ENCODE results near the gene SIN3A. TPM values are rescaled to one million over a fixed set of nuclear protein-coding genes. Genes with fewer than 3 reads are reported as not detected.
A peak's percentile ranks its signal among the peaks of the same experiment; 100 is the strongest.
"Not testable (repeated sequence)": the region's sequence is repeated elsewhere in the genome, so short reads cannot be mapped to it uniquely, and the experiment has no call there.

Gene SIN3A
- total RNA-seq: 100 to 1,000 TPM; 117 to 137 (median 136) TPM
- 75.3 TPM for total RNA-seq (2013)
- 90.0 to 194 (median 134) reads per million in 29 experiments for total RNA-seq

- 0% methylated on average over 9 of the region's 39 CpGs for WGBS (ENCODE audit: insufficient coverage)
- POLR2A ChIA-PET: interaction anchor here (0.5 to 1.5 kb wide), 14 partner anchors 15 to 609 kb away, joined by 3 to 13 read pairs (median 4); partner anchors contain the start of genes IMP3 (in 1 of the 2), PTPN9 (in 1 of the 2) and ULK3 (in 1 of the 2)
- H3K4me3 ChIP-seq (ENCODE audit: control insufficient read depth in 1 of 2, extremely low read depth in 1 of 2, low read length in 1 of 2): peak within 1 kb of the TSS; percentile 78 to 95
- peak within 1 kb of the TSS; percentile 95 for H3K27ac ChIP-seq (ENCODE audit: low read length)
- DNase-seq: peak; percentile 97 to 100 (median 99)
- H3K27me3 Mint-ChIP-seq: no peaks in the 10 kb centered on the region
- H3K9me3 ChIP-seq: no peaks in the 10 kb centered on the region
- CTCF ChIA-PET: interaction anchor here (0.6 to 2.4 kb wide), 9 partner anchors 11 to 1974 kb away, joined by 3 to 18 read pairs (median 4); partner anchors contain the start of genes IMP3 (in 1 of the 2) and MAN2C1 (in 1 of the 2)
- no peaks in the 10 kb centered on the region for H3K27me3 ChIP-seq (replicated peaks in 1 of 2; ENCODE audit: control insufficient read depth in 2 of 2, extremely low read depth in 1 of 2, insufficient read depth in 2 of 2, low read length in 1 of 2)
- peaks cover 9% of the 10 kb centered on the region for H3K36me3 Mint-ChIP-seq
- peaks cover 0 to 4% of the 10 kb centered on the region in 2 donors for H3K36me3 ChIP-seq (ENCODE audit: control insufficient read depth in 2 of 2, extremely low read depth in 1 of 2, insufficient read depth in 1 of 2, low read length in 1 of 2)
- peaks cover 58 to 60% (median 59%) of the 10 kb centered on the region in 3 donors for H3K4me1 Mint-ChIP-seq
- peaks cover 34 to 49% of the 10 kb centered on the region in 2 experiments for H3K4me1 ChIP-seq (ENCODE audit: control insufficient read depth in 1 of 2, extremely low read depth in 1 of 2, insufficient read depth in 2 of 2, low read length in 2 of 2)
- H3K9me3 Mint-ChIP-seq: no peaks in the 10 kb centered on the region
- ATAC-seq (replicated peaks in 1 of 4): peak; percentile 51 to 58 (median 53)
- peak within 1 kb of the TSS; percentile 94 to 100 (median 95) for H3K4me3 Mint-ChIP-seq
- H3K27ac Mint-ChIP-seq: peak within 1 kb of the TSS; percentile 98 to 99
Measured at GRCh38 chr15:75451674-75452363, at the start of gene SIN3A. Gene SIN3A (minus strand): TSS chr15:75451690. CDS start chr15:75430375, 21,315 bp downstream.

GRCh38 chr15:75493732-75494131, 42.2 kb upstream of the SIN3A start:
- ATAC-seq (replicated peaks in 1 of 4): no peak
- Histone ChIP-seq H3K4me1 (ENCODE audit: control insufficient read depth in 1 of 2, extremely low read depth in 1 of 2, insufficient read depth in 2 of 2, low read length in 2 of 2) (no peaks in the 10 kb centered on the region), H3K27ac (ENCODE audit: low read length) (no peak overlapping the region), H3K9me3 (no peaks in the 10 kb centered on the region), H3K4me3 (ENCODE audit: control insufficient read depth in 1 of 2, extremely low read depth in 1 of 2, low read length in 1 of 2) (no peak overlapping the region), H3K27me3 (replicated peaks in 1 of 2; ENCODE audit: control insufficient read depth in 2 of 2, extremely low read depth in 1 of 2, insufficient read depth in 2 of 2, low read length in 1 of 2) (no peaks in the 10 kb centered on the region), H3K36me3 (ENCODE audit: control insufficient read depth in 2 of 2, extremely low read depth in 1 of 2, insufficient read depth in 1 of 2, low read length in 1 of 2) (peaks cover 0 to 14% of the 10 kb centered on the region in 2 donors)
- Mint-ChIP-seq H3K27me3 (no peaks in the 10 kb centered on the region), H3K36me3 (peaks cover 27% of the 10 kb centered on the region), H3K9me3 (no peaks in the 10 kb centered on the region), H3K4me1 (no peaks in the 10 kb centered on the region), H3K27ac (no peak overlapping the region), H3K4me3 (no peak overlapping the region)
- CTCF ChIA-PET: no interaction called here
- WGBS (ENCODE audit: insufficient coverage): no CpG with 5 or more reads among the region's 4 CpGs
- no peak for DNase-seq
- POLR2A ChIA-PET: interaction anchor here in 1 of 2 donors (0.7 kb wide), 1 partner anchor 142 kb away, joined by 3 read pairs; no protein-coding TSS in a partner anchor

- H3K4me1 Mint-ChIP-seq: peaks cover 0 to 2% (median 0%) of the 10 kb centered on the region in 3 donors
- ChIA-PET CTCF (no interaction called here), POLR2A (interaction anchor here in 1 of 2 donors (0.7 kb wide), 1 partner anchor 1211 kb away, joined by 3 read pairs; no protein-coding TSS in a partner anchor)
- H3K4me1 ChIP-seq (ENCODE audit: control insufficient read depth in 1 of 2, extremely low read depth in 1 of 2, insufficient read depth in 2 of 2, low read length in 2 of 2): no peaks in the 10 kb centered on the region
- no peak overlapping the region for H3K27ac ChIP-seq (ENCODE audit: low read length)
- H3K9me3 Mint-ChIP-seq: no peaks in the 10 kb centered on the region
- no peak overlapping the region for H3K4me3 Mint-ChIP-seq
- no peaks in the 10 kb centered on the region for H3K27me3 Mint-ChIP-seq
- peaks cover 0 to 22% of the 10 kb centered on the region in 2 donors for H3K36me3 ChIP-seq (ENCODE audit: control insufficient read depth in 2 of 2, extremely low read depth in 1 of 2, insufficient read depth in 1 of 2, low read length in 1 of 2)
- no peak overlapping the region for H3K27ac Mint-ChIP-seq
- H3K9me3 ChIP-seq: no peaks in the 10 kb centered on the region
- peaks cover 27% of the 10 kb centered on the region for H3K36me3 Mint-ChIP-seq
- WGBS (ENCODE audit: insufficient coverage): no CpG with 5 or more reads among the region's 1 CpG
- no peak for DNase-seq
- H3K4me3 ChIP-seq (ENCODE audit: control insufficient read depth in 1 of 2, extremely low read depth in 1 of 2, low read length in 1 of 2): no peak overlapping the region
- no peaks in the 10 kb centered on the region for H3K27me3 ChIP-seq (replicated peaks in 1 of 2; ENCODE audit: control insufficient read depth in 2 of 2, extremely low read depth in 1 of 2, insufficient read depth in 2 of 2, low read length in 1 of 2)
- no peak for ATAC-seq (replicated peaks in 1 of 4)
Measured at GRCh38 chr15:75483961-75484360, 32.5 kb upstream of the SIN3A start.

- H3K27me3 Mint-ChIP-seq; H3K4me1 Mint-ChIP-seq; CTCF ChIA-PET; H3K4me1 ChIP-seq (ENCODE audit: control insufficient read depth in 1 of 2, extremely low read depth in 1 of 2, insufficient read depth in 2 of 2, low read length in 2 of 2); H3K4me3 Mint-ChIP-seq; ATAC-seq (replicated peaks in 1 of 4); H3K27ac ChIP-seq (ENCODE audit: low read length); H3K27me3 ChIP-seq (replicated peaks in 1 of 2; ENCODE audit: control insufficient read depth in 2 of 2, extremely low read depth in 1 of 2, insufficient read depth in 2 of 2, low read length in 1 of 2); H3K4me3 ChIP-seq (ENCODE audit: control insufficient read depth in 1 of 2, extremely low read depth in 1 of 2, low read length in 1 of 2); H3K9me3 ChIP-seq; H3K9me3 Mint-ChIP-seq; DNase-seq: not testable (repeated sequence)
- WGBS (ENCODE audit: insufficient coverage): 83% methylated on average over 3 of the region's 5 CpGs
- peaks cover 0 to 22% of the 10 kb centered on the region in 2 donors for H3K36me3 ChIP-seq (ENCODE audit: control insufficient read depth in 2 of 2, extremely low read depth in 1 of 2, insufficient read depth in 1 of 2, low read length in 1 of 2)
- peaks cover 30% of the 10 kb centered on the region for H3K36me3 Mint-ChIP-seq
- POLR2A ChIA-PET: interaction anchor here in 1 of 2 donors (0.7 kb wide), 1 partner anchor 1212 kb away, joined by 3 read pairs; no protein-coding TSS in a partner anchor
- peak overlapping the region in 1 of 2 donors; percentile 39 for H3K27ac Mint-ChIP-seq
Measured at GRCh38 chr15:75483556-75483955, 32.1 kb upstream of the SIN3A start.

GRCh38 chr15:75483106-75483505, 31.6 kb upstream of the SIN3A start:
- peak overlapping the region in 1 of 2 donors; percentile 39 for H3K27ac Mint-ChIP-seq
- H3K4me1 Mint-ChIP-seq: peaks cover 0 to 2% (median 0%) of the 10 kb centered on the region in 3 donors
- Histone ChIP-seq H3K4me3 (ENCODE audit: control insufficient read depth in 1 of 2, extremely low read depth in 1 of 2, low read length in 1 of 2) (no peak overlapping the region), H3K27me3 (replicated peaks in 1 of 2; ENCODE audit: control insufficient read depth in 2 of 2, extremely low read depth in 1 of 2, insufficient read depth in 2 of 2, low read length in 1 of 2) (no peaks in the 10 kb centered on the region), H3K36me3 (ENCODE audit: control insufficient read depth in 2 of 2, extremely low read depth in 1 of 2, insufficient read depth in 1 of 2, low read length in 1 of 2) (peaks cover 0 to 26% of the 10 kb centered on the region in 2 donors), H3K9me3 (no peaks in the 10 kb centered on the region), H3K4me1 (ENCODE audit: control insufficient read depth in 1 of 2, extremely low read depth in 1 of 2, insufficient read depth in 2 of 2, low read length in 2 of 2) (no peaks in the 10 kb centered on the region), H3K27ac (ENCODE audit: low read length) (no peak overlapping the region)
- no CpG with 5 or more reads among the region's 1 CpG for WGBS (ENCODE audit: insufficient coverage)
- H3K4me3 Mint-ChIP-seq: no peak overlapping the region
- DNase-seq: no peak
- no peaks in the 10 kb centered on the region for H3K9me3 Mint-ChIP-seq
- no peaks in the 10 kb centered on the region for H3K27me3 Mint-ChIP-seq
- no peak for ATAC-seq (replicated peaks in 1 of 4)
- POLR2A ChIA-PET: interaction anchor here in 1 of 2 donors (0.7 kb wide), 1 partner anchor 1212 kb away, joined by 3 read pairs; no protein-coding TSS in a partner anchor
- peaks cover 33% of the 10 kb centered on the region for H3K36me3 Mint-ChIP-seq
- CTCF ChIA-PET: no interaction called here

- H3K27me3 Mint-ChIP-seq; POLR2A ChIA-PET; DNase-seq; H3K9me3 Mint-ChIP-seq; H3K27me3 ChIP-seq (replicated peaks in 1 of 2; ENCODE audit: control insufficient read depth in 2 of 2, extremely low read depth in 1 of 2, insufficient read depth in 2 of 2, low read length in 1 of 2); H3K27ac Mint-ChIP-seq; ATAC-seq (replicated peaks in 1 of 4); H3K9me3 ChIP-seq; H3K4me1 ChIP-seq (ENCODE audit: control insufficient read depth in 1 of 2, extremely low read depth in 1 of 2, insufficient read depth in 2 of 2, low read length in 2 of 2); H3K4me3 ChIP-seq (ENCODE audit: control insufficient read depth in 1 of 2, extremely low read depth in 1 of 2, low read length in 1 of 2); H3K4me3 Mint-ChIP-seq; H3K27ac ChIP-seq (ENCODE audit: low read length); CTCF ChIA-PET; H3K4me1 Mint-ChIP-seq: not testable (repeated sequence)
- H3K36me3 Mint-ChIP-seq: peaks cover 35% of the 10 kb centered on the region
- H3K36me3 ChIP-seq (ENCODE audit: control insufficient read depth in 2 of 2, extremely low read depth in 1 of 2, insufficient read depth in 1 of 2, low read length in 1 of 2): peaks cover 0 to 21% of the 10 kb centered on the region in 2 donors
- WGBS (ENCODE audit: insufficient coverage): 98% methylated on average over 21 of the region's 54 CpGs
Measured at GRCh38 chr15:75480463-75480862, 29.0 kb upstream of the SIN3A start.

All from T-cell (primary cell).